Pancreas (tissue), 10 donors: ENCODE measurements around the gene SLC25A5. TPM values are rescaled to one million over a fixed set of nuclear protein-coding genes. Genes with fewer than 3 reads are reported as not detected.
"Not testable (repeated sequence)": the region's sequence is repeated elsewhere in the genome, so short reads cannot be mapped to it uniquely, and the experiment has no call there.

Experiments
- ATAC-seq, 4 donors: fragments of 200-7000 bp; cut with Tn5 transposase; one replicate each; pipeline versions ENCODE4 v1.8.0 to v1.9.1; 2020; ENCODE audit warnings: mild to moderate bottlenecking in 4 of 4, moderate library complexity in 4 of 4
- DNase-seq, 6 donors: peaks; one replicate each; pipeline ENCODE4 v3.0.0-alpha.2; 2020
- FAIRE-seq: peaks from 2 replicates; lab custom pipeline; 2012; peaks lifted over from hg19 to GRCh38; lab: Jason Lieb, UNC
- H3K27ac ChIP-seq, 4 donors: fragments of 200-600 bp; sonication (generic); 1 replicate in 3 of 4; 2 replicates in 1 of 4; pipeline versions ENCODE4 v1.5.0 to v1.8.0; 2020
- H3K27me3 ChIP-seq, 4 donors: fragments of 200-600 bp; one replicate each; pipeline ENCODE4 v1.8.0; 2021
- H3K36me3 ChIP-seq, 3 donors: fragments of 200-600 bp; sonication (generic) in 1 of 3; one replicate each; pipeline versions ENCODE4 v1.5.0 to v1.8.0; 2020 to 2021
- H3K4me1 ChIP-seq, 3 donors: fragments of 200-600 bp; one replicate each; pipeline ENCODE4 v1.8.0; 2021
- H3K4me3 ChIP-seq, 4 donors: fragments of 200-600 bp; sonication (generic) in 2 of 4; one replicate each; pipeline versions ENCODE4 v1.5.0 to v1.8.0; 2020 to 2021
- H3K9me3 ChIP-seq, 4 donors: fragments of 200-600 bp; one replicate each; pipeline ENCODE4 v1.8.0; 2021
- WGBS, 2 donors: extraction: QIAGEN DNeasy Blood & Tissue Kit; methylation state at CpG; one replicate each; pipeline ENCODE4 v1.1.7; 2013; 5-methylcytosine and 5-hydroxymethylcytosine counted together
- intact Hi-C, 3 donors: fragments of 100-400 bp; cut with DNase I; formaldehyde crosslinking; loops; one replicate each; pipeline versions ENCODE4 v1.11.1 to v1.14.2; 2022
- polyA plus RNA-seq, 2 donors: library from polyadenylated mRNA; stranded (reverse); fragments of 200-250 nt; gene quantifications; one replicate each; pipeline ENCODE4 v1.2.3, GENCODE V29; 2013
- total RNA-seq, 6 donors: library from RNA; stranded (reverse); fragmentation: NEBNext Ultra II Directional in 4 of 6; extraction: Animal tissue kit (Norgen Biotek cat#: 25700) in 4 of 6; gene quantifications; one replicate each; pipeline versions ENCODE4 v1.2.1 to v1.2.4, GENCODE V29; 2021 to 2023
- TF ChIP-seq, protein P1 (sequence below), 4 donors: fragments of 200-600 bp; sonication (generic) in 3 of 4; IDR thresholded peaks; one replicate each; pipeline versions ENCODE4 v1.5.0 to v1.8.0; 2021; ENCODE audit warnings: antibody characterized with exemption in 4 of 4
- donor health status: healthy with polysubstance abuse.
- donor health status: DM: no; HTN: no; CAD: no; lungs with moderate emphysema.
- donor health status: DM: no; HTN: no; CAD: no.
- donor health status: control.
- donor health status: control.
- donor health status: Bipolar disorder and iron deficiency.
- donor health status: DM: yes; HTN: yes; CAD: no.
- donor health status: DM: no; HTN: no; CAD: no.
- donor health status: DM: no; HTN: no; CAD: no.
- donor health status: DM: yes; HTN: yes; CAD: no.

The SLC25A5 gene
- total and polyA plus RNA-seq, 8 donors, result 112 to 462 (median 273) TPM

DNA sequence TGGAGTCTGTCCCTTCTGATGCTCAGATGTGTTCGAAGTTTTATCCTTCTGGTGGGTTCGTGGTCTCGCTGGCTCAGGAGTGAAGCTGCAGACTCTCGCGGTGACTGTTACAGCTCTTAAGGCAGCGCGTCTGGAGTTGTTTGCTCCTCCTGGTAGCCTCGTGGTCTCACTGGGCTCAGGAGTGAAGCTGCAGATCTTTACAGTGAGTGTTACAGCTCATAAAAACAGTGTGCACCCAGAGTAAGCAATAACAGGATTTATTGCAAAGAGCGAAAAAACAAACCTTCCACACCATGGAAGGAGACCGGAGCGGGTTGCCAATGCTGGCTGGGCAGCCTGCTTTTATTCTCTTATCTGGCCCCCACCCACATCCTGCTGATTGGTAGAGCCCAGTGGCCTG, 18.5 kb downstream of the SLC25A5 start:
- whole genome bisulfite sequencing, 2 donors, result 80 to 90% methylated on average over 11 of the region's 11 CpGs
- no peak for ATAC-seq
- intact Hi-C loops, result no loop called here
- Histone ChIP-seq H3K9me3 (no peaks in the 10 kb centered on the region), H3K27me3 (no peaks in the 10 kb centered on the region), H3K4me1 (peaks cover 0 to 3% (median 2%) of the 10 kb centered on the region in 3 donors), H3K4me3 (no peak overlapping the region), H3K27ac (no peak overlapping the region), H3K36me3 (no peaks in the 10 kb centered on the region)
- no peak for DNase-seq
- no peak for FAIRE-seq
- TF ChIP-seq, protein P1, sequence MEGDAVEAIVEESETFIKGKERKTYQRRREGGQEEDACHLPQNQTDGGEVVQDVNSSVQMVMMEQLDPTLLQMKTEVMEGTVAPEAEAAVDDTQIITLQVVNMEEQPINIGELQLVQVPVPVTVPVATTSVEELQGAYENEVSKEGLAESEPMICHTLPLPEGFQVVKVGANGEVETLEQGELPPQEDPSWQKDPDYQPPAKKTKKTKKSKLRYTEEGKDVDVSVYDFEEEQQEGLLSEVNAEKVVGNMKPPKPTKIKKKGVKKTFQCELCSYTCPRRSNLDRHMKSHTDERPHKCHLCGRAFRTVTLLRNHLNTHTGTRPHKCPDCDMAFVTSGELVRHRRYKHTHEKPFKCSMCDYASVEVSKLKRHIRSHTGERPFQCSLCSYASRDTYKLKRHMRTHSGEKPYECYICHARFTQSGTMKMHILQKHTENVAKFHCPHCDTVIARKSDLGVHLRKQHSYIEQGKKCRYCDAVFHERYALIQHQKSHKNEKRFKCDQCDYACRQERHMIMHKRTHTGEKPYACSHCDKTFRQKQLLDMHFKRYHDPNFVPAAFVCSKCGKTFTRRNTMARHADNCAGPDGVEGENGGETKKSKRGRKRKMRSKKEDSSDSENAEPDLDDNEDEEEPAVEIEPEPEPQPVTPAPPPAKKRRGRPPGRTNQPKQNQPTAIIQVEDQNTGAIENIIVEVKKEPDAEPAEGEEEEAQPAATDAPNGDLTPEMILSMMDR (IDR thresholded peaks at IDR 0.05), result no peak

DNA sequence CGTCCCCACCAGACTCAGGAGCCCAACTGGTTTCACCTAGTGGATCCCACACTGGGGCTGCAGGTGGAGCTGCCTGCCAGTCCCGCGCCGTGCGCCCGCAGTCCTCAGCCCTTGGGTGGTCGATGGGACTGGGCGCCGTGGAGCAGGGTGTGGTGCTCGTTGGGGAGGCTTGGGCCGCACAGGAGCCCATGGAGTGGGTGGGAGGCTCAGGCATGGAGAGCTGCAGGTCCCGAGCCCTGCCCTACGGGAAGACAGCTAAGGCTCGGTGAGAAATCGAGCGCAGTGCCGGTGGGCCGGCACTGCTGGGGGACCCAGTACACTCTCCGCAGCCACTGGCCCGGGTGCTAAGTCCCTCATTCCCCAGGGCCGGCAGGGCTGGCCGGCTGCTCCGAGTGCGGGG, 19.5 kb downstream of the SLC25A5 start:
- H3K4me1 ChIP-seq, H3K36me3 ChIP-seq, DNase-seq, FAIRE-seq, intact Hi-C loops, H3K27ac ChIP-seq, H3K9me3 ChIP-seq, H3K27me3 ChIP-seq, ATAC-seq, H3K4me3 ChIP-seq: not testable (repeated sequence)
- whole genome bisulfite sequencing, 2 donors, result 89 to 90% methylated on average over 23 to 24 of the region's 24 CpGs

DNA sequence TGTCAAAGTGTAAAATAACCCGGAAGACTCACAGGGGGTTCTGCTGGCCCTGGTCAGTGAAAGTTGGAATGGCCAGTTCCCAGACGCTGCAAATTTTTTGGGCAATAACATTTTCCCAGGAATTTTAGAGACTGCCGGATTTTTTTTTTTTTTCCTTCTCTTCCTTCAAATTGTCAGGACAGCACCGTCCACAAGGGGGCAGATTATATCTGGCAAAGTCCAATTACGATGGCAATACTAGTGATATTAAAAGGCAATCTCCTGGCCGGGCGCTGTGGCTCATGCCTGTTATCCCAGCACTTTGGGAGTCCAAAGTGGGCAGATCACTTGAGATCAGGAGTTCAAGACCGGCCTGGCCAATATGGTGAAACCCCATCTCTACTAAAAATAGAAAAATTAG, 20.5 kb downstream of the SLC25A5 start:
- DNase-seq, result peak in 5 of 6 donors; percentile 39 to 68 (median 64)
- TF ChIP-seq, protein P1 (IDR thresholded peaks at IDR 0.05), result peak; percentile 36 to 66 (median 58)

DNA sequence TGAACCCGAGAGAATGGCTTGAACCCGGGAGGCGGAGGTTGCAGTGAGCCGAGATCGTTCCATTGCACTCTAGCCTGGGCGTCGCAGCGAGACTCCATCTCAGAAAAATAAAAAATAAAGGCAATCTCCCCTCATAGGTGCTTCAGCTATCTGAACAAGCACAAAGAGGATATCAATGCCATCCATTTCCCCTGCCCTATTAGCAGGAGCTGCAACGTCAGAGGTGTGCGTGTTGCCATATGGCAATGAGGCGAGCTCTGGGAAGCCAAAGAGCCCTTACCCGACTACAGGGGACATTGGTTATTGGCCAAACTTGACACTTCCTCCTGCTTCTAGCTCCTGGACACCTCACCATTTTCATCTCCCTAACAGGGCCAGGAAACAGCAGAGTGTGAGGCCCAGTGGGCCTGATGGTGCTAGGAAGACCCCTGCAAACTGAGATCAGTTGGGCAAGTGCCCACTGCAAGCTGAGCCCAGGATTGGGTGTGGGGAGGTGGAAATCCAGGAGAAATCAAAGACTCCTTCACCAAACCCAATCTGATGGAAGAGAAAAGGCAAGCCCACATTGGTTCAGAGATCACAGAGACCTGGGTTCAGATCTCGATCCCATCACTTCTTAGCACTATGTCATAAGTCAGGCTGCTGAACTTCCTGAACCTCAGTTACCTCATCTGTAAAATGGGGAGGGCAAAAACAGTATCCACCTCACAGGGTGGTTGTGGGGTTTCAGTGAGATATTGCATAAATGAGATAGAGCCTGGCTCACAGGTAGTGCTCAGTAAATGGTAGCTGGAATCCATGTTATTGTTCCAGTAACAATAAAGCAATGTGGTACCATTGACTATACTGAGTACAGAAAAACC, 21.2 kb downstream of the SLC25A5 start:
- WGBS, 2 donors, result 55 to 62% methylated on average over 13 of the region's 13 CpGs
- no peaks in the 10 kb centered on the region for H3K9me3 ChIP-seq
- no peak overlapping the region for H3K4me3 ChIP-seq
- FAIRE-seq, result no peak
- no peaks in the 10 kb centered on the region for H3K27me3 ChIP-seq
- H3K27ac ChIP-seq, result no peak overlapping the region
- no peak for ATAC-seq
- TF ChIP-seq, protein P1 (IDR thresholded peaks at IDR 0.05), result no peak
- intact Hi-C loops, result no loop called here
- DNase-seq, result no peak
- no peaks in the 10 kb centered on the region for H3K36me3 ChIP-seq
- no peaks in the 10 kb centered on the region for H3K4me1 ChIP-seq

More for the DNA sequence above, 20.5 kb downstream of the SLC25A5 start:
- 7 to 10% methylated on average over 8 of the region's 8 CpGs for WGBS, 2 donors
- Histone ChIP-seq H3K27me3 (no peaks in the 10 kb centered on the region), H3K36me3 (no peaks in the 10 kb centered on the region), H3K9me3 (no peaks in the 10 kb centered on the region), H3K4me1 (no peaks in the 10 kb centered on the region), H3K27ac (no peak overlapping the region), H3K4me3 (no peak overlapping the region)
- no peak for FAIRE-seq
- peak; percentile 68 to 87 (median 76) for ATAC-seq
- intact Hi-C loops, result no loop called here

DNA sequence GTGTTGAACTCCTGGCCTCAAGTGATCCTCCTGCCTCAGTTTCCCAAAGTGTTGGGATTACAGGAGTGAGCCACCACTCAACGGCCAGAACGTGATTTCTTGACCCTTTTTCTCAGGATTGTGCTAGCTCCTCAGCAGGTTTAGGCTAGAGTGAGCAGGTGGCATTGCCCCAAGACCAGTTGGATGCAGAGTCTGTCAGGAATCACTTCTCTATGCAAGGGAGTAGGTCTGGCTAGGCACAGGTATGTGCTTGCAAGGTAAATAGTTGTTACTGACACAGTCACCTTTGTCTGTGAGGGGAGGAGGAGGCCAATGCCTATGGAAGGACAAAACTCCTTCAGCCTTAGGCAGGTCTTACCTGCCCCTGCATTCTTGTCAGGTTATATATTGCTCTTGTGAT, 24.2 kb downstream of the SLC25A5 start:
- ATAC-seq (no peak), DNase-seq (no peak), FAIRE-seq (no peak)
- Histone ChIP-seq H3K4me1 (no peaks in the 10 kb centered on the region), H3K36me3 (no peaks in the 10 kb centered on the region), H3K9me3 (no peaks in the 10 kb centered on the region), H3K4me3 (no peak overlapping the region), H3K27me3 (no peaks in the 10 kb centered on the region), H3K27ac (no peak overlapping the region)
- intact Hi-C loops, result no loop called here
- 69 to 85% methylated on average over 2 of the region's 2 CpGs for WGBS, 2 donors
- TF ChIP-seq, protein P1 (IDR thresholded peaks at IDR 0.05), result no peak

DNA sequence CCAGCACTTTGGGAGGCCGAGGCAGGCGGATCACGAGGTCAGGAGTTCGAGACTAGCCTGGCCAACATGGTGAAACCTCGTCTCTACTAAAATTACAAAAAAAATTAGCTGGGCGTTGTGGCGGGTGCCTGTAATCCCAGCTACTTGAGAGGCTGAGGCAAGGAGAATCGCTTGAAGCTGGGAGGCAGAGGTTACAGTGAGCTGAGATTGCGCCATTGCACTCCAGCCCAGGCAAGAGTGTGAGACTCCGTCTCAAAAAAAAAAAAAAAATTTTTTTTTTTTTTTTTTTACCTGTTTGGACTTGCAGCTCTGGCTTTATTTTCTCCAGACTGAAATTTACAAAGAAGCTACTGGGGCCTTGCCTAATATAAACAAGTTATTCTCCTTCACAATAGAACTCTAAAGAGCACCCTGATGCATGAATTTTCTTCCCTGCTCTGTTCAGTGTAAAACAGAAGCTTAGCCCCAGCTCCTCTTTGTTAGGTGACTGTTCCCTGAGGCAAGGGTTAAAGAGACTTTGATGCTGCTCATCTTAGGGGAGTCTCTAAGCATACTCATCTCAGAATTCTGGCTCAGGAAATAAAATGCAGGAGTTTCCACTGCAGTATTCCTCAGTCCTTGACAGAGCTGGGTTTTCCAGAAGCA, 25.7 kb downstream of the SLC25A5 start:
- H3K9me3 ChIP-seq, H3K27ac ChIP-seq, DNase-seq, H3K4me3 ChIP-seq, ATAC-seq, H3K4me1 ChIP-seq, H3K36me3 ChIP-seq, H3K27me3 ChIP-seq, FAIRE-seq, intact Hi-C loops: not testable (repeated sequence)
- 71 to 78% methylated on average over 10 of the region's 10 CpGs for WGBS, 2 donors
